GM18511 (cell line): ENCODE measurements around the gene EIF2B2.

ENCODE experiments used
- ATAC-seq: cut with Tn5 transposase; IDR thresholded peaks from one replicate; pipeline ENCODE4 v1.9.1; 2021; ENCODE audit warnings: mild to moderate bottlenecking, moderate library complexity; ENCODE audit not compliant: unreplicated experiment

EIF2B2 gene

DNA sequence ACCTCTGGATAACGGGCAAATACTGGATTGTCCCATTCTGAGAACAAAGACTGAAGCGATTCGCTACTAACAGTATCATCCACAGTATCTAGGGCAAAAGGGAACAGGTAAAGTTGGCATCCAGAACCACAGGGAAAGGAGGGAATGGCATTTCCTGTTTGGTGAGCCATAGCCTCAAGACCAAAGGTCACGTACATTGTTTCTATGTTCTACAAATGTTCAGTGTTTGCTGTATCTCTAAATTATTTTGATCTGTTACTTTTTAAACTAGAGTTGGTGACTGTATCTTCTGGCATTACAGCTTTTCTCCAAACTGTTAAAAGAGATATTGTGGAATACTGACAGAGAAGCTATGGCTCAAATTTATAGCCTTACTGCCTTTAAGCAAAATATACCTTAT, 38.9 kb downstream of the EIF2B2 start:
- ATAC-seq = no peak

DNA sequence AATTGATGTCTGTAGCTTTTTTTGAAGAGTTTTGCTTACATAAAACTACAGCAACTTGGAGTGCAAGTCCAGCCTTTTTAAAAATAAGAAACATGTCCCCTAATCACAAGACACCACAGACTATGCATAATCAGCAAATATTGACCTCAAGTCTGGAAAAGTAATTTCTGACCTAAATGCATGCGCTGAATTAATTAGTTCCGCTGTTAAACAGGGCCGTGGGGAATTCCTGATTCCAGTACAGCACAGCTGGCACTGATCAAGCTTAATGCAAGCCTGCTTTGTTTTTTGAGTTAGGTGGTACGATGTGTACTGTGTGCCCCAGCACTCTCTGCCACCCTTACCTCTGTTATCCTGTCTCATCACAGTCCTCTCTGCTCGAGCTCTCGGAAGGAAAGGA, 39.3 kb downstream of the EIF2B2 start:
- no peak for ATAC-seq

DNA sequence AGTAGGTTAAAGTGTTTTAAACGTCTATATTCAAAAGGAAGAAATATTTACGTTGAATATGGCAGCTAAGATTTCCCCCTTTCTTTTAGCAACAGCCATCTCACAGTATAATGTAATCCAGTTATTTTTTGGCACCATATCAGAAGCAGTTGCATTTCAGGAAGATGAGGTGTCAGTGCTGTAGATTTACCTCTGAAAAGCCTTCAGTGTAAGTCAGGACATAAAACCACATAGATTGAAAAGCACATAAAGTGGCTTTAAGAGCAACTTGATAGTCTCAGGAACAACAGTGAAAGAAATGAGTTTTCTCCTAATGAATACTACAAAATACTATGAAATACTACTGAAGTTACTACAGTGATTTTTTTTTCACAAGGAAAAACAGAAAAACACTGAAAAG, 41.6 kb downstream of the EIF2B2 start:
- ATAC-seq = no peak

DNA sequence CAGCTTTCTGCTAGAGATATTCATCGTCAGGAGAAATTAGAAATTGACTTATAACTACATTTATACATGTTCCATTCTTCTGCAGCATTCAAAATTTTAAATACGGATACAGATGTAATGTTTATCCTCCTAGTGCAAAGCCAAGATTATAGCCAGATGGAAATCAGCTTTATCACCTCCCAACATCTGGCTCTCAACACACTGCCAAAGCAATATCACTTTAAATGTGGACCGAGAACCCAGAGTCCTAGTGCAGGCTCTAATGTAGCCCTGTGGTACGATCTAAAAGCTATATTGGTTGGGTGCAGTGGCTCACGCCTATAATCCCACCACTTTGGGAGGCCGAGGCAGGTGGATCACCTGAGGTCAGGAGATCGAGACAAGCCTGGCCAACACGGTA, 42.0 kb downstream of the EIF2B2 start:
- ATAC-seq = no peak

DNA sequence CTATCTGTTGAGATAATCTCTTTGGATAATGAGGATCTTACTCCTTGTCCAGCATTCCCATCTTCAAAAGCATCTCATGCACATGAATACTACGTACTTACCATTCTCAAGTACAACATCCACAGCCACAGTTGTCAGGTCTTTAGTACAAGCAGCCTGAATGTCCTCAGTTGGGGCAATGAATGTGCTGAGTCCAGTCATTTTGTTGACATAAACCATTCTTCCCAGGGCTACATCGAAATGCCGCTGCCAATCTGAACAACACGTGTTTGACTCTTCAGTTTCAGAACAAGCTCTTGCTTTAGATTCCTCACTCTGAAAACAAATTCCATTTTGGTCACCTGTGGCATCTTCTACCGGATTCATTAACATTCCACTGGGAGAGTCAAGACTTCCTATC, 43.6 kb downstream of the EIF2B2 start:
- ATAC-seq = no peak

DNA sequence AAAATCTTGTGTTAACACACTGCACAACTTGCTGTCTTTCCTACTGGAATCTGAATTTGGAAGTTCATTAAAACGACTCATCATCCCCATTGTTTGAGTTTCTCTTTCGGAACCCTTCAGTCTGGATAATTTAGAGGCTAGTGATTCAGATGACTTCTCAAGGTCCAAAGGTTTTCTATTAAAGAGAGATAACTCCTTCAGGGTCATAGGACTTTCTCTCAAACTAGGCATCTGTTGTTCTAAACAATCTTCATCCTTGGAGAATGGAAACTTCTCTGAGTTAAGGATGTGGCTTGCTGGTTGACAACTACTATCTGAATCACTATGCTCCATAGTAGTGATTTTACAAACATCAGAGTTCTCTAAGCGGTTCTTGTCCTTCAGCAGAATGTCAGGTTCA, 44.2 kb downstream of the EIF2B2 start:
- no peak for ATAC-seq

DNA sequence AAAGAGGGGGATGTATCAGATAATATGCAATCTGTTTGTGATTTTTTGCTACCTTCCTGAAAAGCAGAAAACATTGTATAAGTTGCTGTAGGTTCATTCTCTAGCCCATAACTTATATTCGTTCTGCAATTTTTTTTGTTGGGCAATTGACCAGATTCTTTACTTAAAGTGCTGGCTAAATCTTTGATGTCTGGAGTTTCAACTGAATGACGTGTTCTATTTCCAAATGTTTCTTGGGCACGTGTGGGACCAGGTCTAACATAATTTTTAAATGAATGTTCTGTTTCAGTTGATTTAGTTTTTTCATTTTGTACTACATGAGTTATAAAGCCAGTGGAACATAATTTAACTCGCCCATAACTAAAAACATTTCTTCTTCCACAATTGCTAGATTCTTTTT, 44.8 kb downstream of the EIF2B2 start:
- ATAC-seq = no peak

DNA sequence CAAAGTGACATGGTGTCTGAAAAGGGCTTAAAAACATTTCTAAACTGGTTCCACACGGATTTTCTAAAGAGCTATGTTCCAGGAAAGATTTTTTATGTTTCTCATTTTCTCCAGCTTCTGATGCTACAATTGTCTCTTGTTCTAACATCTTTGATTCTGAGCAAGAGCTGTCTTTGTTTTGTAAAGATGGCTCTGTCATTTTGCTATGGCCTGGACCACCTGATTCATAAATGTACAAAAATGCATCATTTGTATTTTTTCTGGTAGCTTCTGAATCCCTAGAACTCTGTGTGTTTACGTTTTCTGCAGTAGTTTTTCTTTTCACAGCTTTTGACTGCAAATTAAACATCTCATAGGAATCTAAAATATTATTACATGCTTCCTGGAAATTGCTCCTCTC, 45.4 kb downstream of the EIF2B2 start:
- no peak for ATAC-seq

DNA sequence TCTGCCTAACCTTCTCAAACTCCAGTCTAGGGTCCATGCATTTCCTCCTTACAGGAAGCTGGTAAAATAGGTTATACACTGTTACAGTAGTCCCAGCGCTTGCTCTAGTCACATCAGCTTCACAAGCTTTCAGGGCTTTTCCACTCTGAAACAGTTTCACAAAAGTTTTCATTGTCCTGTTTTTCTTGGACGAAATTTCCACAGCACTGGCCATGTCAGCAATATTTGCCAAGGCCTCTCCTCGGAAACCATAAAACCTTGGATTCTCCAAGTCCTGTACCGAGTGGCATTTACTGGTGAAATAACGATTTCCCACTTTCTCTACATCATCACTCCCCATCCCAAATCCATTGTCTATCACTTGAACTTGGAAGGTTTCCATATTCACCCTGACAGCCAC, 46.4 kb downstream of the EIF2B2 start:
- ATAC-seq = no peak

DNA sequence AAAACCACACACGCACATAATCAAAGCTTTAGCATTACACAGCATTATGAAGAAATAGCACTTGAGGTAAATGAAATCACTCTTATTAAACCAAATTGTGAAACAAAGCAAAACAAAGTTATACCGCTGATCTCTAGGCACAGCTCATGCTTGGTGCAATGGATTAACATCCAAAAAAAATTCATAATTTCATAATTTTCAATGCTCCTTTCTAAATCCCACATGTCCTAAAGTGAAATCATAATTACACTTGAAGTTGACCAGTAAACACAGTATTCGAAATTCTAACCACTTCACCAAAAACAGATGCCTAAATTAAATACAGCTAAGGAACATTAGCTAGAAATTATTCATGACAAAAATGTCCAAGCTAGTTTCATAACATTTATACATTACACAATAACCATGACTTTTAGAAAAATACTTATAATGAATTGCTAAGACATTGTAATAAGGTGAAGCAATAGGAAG, 47.0 kb downstream of the EIF2B2 start:
- ATAC-seq = no peak

DNA sequence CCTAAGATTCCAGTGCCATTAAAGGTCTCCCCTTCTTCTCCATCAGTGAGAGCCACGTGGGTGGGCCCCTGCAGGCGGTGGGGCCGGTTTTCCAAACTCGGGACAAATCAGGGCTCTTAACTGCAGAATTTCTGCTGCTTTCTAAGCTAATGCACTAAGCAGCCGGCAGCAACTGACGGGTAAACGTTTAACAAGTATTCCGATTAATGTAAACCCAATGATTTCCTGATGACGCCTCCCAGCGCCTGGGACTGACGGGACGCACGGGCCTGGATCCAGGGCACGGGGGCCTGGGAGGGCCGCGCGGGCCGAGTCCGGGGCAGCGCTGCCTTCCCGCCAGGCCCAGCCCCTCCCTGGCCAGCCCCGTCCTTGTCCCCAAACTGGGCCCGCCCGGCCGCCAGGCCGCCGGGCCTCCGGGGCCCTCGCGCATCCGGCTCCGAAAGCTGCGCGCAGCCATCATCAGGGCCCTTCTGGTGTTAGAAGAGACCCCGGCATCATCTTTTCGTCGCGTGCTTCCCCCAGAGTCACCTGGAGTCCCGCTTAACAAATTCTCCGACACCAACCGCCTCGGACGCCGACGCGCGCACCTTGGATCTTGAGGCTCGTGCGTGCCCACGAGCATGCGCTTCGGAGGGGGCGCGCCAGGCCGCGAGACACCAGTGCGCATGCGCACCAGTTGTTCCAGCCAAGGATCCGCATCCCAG, 48.3 kb downstream of the EIF2B2 start, which contains the start of gene MLH3:
TSS of gene MLH3 (minus strand) at position 616 of the 704 bp plus-strand sequence. CDS start 1,812 bp downstream, outside the sequence.
- ATAC-seq = peak; percentile 63

DNA sequence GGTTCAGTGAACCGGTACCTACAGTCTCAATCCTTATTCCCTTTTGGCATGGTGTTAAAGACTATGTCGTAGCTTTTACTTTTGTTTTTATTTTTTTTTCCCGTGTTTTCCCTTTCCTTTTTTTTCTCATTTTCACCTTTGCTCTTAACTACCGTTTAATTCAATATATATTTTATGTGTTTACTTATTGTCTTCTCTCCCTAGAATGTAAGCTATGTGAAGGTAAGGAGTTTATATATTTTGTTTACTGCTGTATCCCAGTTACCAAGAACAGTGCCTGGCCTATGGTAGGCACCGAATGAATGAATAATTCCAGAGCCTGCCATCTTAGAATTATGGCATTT, 48.8 kb downstream of the EIF2B2 start:
- no peak for ATAC-seq

DNA sequence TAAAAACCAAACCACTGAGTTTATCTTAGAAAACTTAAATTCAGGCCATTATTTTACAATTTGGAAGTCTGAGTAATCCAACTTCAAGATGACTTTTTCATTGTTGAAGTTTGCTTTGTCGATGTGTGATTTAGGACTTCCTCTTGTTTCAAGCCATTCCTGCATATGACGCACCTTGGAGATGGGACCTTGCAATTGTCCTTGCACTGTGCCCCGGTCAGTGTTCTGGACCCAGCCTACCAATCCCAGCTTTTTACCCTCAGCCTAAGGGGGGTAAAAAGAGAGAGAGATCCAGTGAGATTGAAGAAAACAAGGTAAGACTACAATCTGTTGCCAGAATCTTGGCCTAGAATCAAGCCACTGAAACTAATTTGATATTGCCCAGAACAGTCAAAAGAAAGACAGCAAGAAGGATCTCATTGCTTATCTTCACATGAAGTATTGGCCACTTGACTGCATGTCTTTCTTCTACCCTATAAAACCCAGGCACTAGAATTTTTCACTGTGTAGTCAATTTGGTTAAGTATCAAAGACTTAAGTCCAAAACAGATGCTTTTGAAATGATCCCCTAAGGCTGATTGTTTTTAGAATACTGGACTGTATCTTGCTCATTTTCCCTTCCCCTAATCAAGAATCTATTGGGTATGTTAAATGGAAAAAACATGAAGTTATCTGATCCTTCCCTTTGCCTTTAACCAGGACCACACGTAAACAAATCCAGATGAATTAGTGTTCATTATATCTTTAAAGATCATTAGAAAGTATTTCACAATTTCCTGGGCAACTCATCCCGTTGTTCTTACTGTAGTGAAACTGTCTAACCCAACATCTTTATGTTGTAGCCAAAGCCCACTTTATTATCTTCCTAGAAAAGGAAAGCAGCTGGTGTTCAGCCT, 50.9 kb downstream of the EIF2B2 start:
- no peak for ATAC-seq

DNA sequence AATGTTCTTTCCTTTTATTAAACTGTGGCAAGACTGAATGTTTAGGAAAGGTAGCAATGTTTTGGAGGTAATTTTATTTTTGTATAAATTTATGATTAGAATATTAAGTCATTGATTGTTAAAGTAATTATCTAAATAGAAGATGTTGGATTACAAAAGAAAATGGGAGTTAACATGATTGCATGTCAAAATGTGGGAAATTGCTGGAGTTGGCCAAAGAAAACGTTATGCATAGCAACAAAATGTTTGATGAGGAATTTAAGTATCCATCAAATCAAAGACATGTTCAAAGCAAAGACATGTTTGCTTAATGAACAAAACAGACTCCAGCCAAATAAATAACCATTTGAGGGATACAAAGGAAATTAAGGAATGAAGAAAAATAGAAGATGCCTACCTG, 51.7 kb downstream of the EIF2B2 start:
- no peak for ATAC-seq

DNA sequence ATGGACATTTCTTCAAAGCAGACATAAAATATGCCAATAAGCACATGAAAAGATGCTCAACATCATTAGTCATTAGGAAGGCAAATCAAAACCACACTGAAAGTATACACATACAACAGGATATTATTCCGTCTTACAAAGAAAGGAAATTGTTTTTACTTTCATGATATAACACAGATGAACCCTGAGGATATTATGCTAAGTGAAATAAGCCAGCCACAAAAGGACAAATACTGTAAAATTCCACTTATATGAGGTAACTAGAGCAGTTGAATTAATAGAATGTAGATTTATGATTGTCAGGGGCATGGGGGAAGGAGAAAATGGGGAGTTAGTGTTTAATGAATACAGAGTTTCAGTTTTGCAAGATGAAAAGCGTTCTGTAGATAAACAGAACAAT, 56.9 kb downstream of the EIF2B2 start:
- no peak for ATAC-seq

DNA sequence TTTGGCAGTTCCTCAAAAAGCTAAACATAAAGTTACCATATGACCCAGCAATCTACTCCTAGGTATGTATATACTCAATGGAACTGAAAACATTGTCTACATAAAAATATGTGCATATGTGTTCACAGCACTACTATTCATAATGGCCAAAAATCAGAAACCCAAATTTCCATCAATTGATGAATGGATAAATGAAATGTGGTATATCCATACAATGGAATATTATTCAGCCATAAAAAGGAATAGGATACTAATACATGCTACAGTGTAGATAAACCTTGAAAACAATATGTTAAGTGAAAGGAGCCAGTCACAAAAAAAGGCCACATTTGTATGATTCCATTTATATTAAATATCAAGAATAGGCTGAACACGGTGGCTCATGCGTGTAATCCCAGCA, 57.7 kb downstream of the EIF2B2 start:
- ATAC-seq = no peak
